Measurements from ENCODE around the gene MAP2K5.

Gene MAP2K5

GRCh38 chr15:67744331-67745072 is 202.0 kb downstream of the MAP2K5 start:
- DNase-seq (ENCODE audit: extremely low spot score, insufficient read length, low read depth) (no peak), FAIRE-seq (peak; percentile 24)

GRCh38 chr15:67745073-67746006 is 202.8 kb downstream of the MAP2K5 start:
- no peak for FAIRE-seq
- no peak for DNase-seq (ENCODE audit: extremely low spot score, insufficient read length, low read depth)

DNA sequence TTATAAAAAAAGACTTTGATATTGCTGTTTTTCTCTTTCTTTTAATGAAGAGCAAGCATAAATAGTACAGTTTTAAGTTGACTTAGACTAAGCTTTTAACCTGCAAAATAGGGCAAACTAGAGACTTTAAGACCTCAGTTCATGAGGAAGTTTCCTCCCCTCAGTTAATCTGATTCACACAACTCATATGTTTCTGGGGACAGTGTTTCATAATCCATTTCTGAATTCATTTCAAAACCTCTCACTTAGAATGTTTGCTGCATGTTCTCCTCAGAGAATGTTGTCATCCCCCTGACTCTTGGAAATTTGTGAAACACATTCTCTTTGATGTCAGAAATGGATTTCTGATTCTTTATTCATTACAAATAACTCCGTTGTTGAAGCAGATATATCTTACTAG is 203.5 kb downstream of the MAP2K5 start:
- FAIRE-seq, result peak; percentile 35
- no peak for DNase-seq (ENCODE audit: extremely low spot score, insufficient read length, low read depth)

DNA sequence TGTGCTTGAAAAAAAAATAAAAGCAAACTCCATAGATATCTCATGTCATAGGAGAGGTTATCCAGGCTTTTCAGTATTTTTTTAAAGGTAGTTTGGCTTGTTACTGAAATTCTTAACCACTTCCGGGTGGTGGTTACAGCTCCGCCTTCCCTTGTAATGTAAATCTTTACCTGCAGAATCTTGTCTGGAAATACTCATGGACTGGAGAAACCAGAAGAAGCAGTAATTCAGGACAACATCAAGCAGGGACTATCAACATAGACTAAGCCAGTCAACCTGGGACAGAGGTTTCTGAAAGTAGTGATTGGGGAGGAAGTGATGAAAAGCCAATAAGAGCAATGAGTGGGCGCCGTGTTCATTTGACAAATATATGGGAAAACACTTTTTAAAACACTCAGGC is 203.9 kb downstream of the MAP2K5 start:
- DNase-seq (ENCODE audit: extremely low spot score, insufficient read length, low read depth) (no peak), FAIRE-seq (no peak)

DNA sequence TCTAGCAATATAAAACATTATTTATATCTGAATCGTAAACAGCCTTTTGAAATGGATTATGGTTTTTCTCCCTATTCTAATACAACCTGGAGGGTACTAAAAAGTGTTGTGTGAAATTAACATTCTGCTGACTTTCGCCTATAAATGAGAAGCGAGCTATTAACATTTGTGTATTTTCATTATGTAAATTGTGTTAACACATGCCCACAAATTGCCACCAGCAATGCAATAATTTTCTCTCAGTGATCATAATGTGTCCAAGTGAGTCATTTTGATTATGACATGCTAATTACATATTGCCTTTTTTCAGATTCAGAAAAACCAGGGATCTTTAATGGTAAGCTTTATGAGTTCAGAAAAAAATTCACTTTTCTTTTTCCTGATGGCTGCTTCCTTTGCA is 205.4 kb downstream of the MAP2K5 start:
- FAIRE-seq (no peak), DNase-seq (ENCODE audit: extremely low spot score, insufficient read length, low read depth) (no peak)

- FAIRE-seq, result no peak
- DNase-seq (ENCODE audit: extremely low spot score, insufficient read length, low read depth), result no peak
These were observed 207.9 kb downstream of the MAP2K5 start for GRCh38 chr15:67750371-67750770.

DNA sequence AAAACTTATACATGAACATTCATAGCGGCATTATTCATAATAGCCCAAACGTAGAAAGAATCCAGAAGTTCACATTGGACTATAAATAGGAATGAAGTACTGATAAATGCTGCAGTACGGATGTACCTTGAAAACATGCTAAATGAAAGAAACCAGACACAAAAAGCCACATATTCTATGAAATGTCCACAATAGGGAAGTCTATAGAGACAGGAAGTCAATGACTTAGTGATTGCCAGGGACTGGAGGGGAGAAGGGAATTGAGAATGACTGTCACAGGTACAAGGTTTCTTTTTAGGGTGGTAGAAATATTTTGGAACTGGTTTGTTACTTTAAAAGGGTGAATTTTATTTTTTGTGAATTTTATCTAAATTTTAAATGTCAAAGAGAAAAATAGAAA is 211.4 kb downstream of the MAP2K5 start:
- no peak for DNase-seq (ENCODE audit: extremely low spot score, insufficient read length, low read depth)
- no peak for FAIRE-seq

GRCh38 chr15:67755264-67755663 is 212.8 kb downstream of the MAP2K5 start:
- no peak for FAIRE-seq
- no peak for DNase-seq (ENCODE audit: extremely low spot score, insufficient read length, low read depth)

GRCh38 chr15:67755936-67756335 is 213.4 kb downstream of the MAP2K5 start:
- DNase-seq (ENCODE audit: extremely low spot score, insufficient read length, low read depth) (no peak), FAIRE-seq (no peak)

GRCh38 chr15:67758619-67759300 is 216.3 kb downstream of the MAP2K5 start:
- FAIRE-seq, result no peak
- no peak for DNase-seq (ENCODE audit: extremely low spot score, insufficient read length, low read depth)

DNA sequence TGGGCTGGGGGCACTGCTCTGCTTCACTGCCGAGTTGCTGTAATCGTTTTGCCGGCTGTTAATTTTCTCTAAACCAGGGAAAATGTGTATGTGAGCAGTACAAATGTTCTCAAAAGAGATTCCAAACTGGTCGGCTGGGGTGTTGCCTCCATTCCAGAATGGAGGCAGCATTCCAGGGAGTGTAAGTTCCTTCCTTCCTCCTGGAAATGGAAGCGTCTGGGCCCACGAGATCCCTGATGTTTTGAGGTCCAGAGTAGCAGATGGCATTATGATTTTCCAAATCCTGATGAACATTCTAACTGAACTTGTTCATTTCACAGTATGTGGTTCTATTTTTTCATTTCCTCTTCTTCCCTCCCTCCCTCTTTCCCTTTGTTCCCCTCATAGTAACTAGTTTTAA is 218.4 kb downstream of the MAP2K5 start:
- DNase-seq (ENCODE audit: extremely low spot score, insufficient read length, low read depth), result no peak
- FAIRE-seq, result no peak

DNA sequence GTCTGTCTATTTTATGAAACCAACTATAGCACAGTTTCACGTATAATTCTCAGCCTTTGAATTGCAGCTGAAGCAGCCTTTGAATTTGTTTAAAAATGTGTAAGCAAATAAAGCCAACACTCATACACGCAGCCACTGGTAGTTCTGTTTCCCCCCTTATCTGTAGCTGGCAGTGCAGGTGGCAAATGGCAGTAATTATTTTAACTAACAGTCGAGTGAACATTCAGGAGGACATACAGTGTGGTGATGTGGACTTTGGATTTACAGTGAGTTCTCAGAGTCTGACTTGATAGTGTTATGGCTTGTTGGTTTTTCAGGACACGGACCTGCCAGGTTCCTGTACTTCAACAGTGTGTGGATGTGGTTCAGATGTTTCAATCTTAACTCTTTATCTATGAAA is 218.8 kb downstream of the MAP2K5 start:
- DNase-seq (ENCODE audit: extremely low spot score, insufficient read length, low read depth) (no peak), FAIRE-seq (no peak)

- peak; percentile 96 for FAIRE-seq
- DNase-seq (ENCODE audit: extremely low spot score, insufficient read length, low read depth), result peak; percentile 59
These were observed 220.3 kb downstream of the MAP2K5 start for GRCh38 chr15:67762610-67763368.

DNA sequence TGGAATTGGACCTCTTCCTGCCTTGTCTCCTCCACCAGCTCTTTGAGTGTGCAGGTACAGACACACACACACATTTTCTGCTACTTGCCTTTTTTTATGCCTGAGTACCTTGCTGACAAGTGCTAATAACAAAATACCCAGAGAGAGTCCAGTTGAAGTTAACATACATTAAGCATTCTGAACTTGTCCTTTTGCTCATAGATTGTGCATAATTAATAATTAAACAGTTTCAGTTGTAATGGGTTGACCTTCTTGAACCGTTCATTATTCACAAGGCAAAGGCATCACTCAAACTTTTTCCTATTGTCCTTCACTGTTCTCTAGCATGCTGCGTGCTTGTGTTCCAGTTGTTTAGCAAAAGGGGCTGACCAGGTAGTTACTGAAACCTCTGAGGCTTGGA is 223.2 kb downstream of the MAP2K5 start:
- DNase-seq (ENCODE audit: extremely low spot score, insufficient read length, low read depth), result no peak

GRCh38 chr15:67766968-67767367 is 224.5 kb downstream of the MAP2K5 start:
- FAIRE-seq (no peak), DNase-seq (ENCODE audit: extremely low spot score, insufficient read length, low read depth) (no peak)

More for the DNA sequence above, 223.2 kb downstream of the MAP2K5 start:
- peak; percentile 29 for FAIRE-seq

GRCh38 chr15:67768313-67768977 is 225.9 kb downstream of the MAP2K5 start:
- DNase-seq (ENCODE audit: extremely low spot score, insufficient read length, low read depth), result no peak
- FAIRE-seq, result no peak

GRCh38 chr15:67769497-67770357 is 227.2 kb downstream of the MAP2K5 start:
- FAIRE-seq (no peak), DNase-seq (ENCODE audit: extremely low spot score, insufficient read length, low read depth) (no peak)

DNA sequence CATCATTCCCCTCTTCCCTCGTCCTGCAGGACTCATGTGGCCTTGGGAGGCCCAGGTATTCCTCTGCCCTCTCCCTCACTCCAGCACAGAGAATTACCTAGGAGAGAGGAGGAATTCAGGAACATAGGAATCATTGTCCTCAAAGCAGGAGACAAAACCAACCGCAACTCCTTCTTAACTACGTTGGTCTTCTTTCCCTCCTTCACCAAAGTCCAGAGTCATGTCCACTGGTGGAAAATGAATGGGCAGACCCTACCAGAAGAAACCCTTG is 227.8 kb downstream of the MAP2K5 start:
- DNase-seq (ENCODE audit: extremely low spot score, insufficient read length, low read depth) (no peak), FAIRE-seq (no peak)
